Fibroblast of villous mesenchyme (primary cell): ENCODE data around the gene RFNG. TPM values are rescaled to one million over a fixed set of nuclear protein-coding genes. Genes with fewer than 3 reads are reported as not detected.

ENCODE experiments used
- DNase-seq: peaks from one replicate; pipeline ENCODE4 v3.0.0-alpha.2; 2010; ENCODE audit warnings: low read depth
- H3K4me3 ChIP-seq: 2 replicates; pipeline ENCODE4 v1.5.1; 2011; ENCODE audit warnings: low read depth, mild to moderate bottlenecking, low read length
- total RNA-seq: library from RNA; depleted of rRNA; stranded (reverse); fragments of >200 nt; gene quantifications from 2 replicates; pipeline ENCODE4 v1.2.3, GENCODE V29; 2012
- TF ChIP-seq, protein P1 (sequence below): IDR thresholded peaks from 2 replicates; pipeline ENCODE4 v1.5.1; 2012; ENCODE audit warnings: low read depth, mild to moderate bottlenecking, low read length; ENCODE audit not compliant: insufficient read depth

The RFNG gene
- total RNA-seq, 1 donor, result 47.5 TPM

- no peak overlapping the region for H3K4me3 ChIP-seq
- DNase-seq, result no peak
- TF ChIP-seq, protein P1, sequence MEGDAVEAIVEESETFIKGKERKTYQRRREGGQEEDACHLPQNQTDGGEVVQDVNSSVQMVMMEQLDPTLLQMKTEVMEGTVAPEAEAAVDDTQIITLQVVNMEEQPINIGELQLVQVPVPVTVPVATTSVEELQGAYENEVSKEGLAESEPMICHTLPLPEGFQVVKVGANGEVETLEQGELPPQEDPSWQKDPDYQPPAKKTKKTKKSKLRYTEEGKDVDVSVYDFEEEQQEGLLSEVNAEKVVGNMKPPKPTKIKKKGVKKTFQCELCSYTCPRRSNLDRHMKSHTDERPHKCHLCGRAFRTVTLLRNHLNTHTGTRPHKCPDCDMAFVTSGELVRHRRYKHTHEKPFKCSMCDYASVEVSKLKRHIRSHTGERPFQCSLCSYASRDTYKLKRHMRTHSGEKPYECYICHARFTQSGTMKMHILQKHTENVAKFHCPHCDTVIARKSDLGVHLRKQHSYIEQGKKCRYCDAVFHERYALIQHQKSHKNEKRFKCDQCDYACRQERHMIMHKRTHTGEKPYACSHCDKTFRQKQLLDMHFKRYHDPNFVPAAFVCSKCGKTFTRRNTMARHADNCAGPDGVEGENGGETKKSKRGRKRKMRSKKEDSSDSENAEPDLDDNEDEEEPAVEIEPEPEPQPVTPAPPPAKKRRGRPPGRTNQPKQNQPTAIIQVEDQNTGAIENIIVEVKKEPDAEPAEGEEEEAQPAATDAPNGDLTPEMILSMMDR, result no peak
Measured at GRCh38 chr17:81998691-81999438, 52.7 kb downstream of the RFNG start.

- H3K4me3 ChIP-seq, result no peak overlapping the region
- DNase-seq, result no peak
- TF ChIP-seq, protein P1, result no peak
Measured at GRCh38 chr17:81998212-81998611, 53.4 kb downstream of the RFNG start.

Other genes with a start within 250 kb of the RFNG start
- gene GCGR, start 247.7 kb downstream of the RFNG start, total RNA-seq, result not detected in 2 replicates
- 55.7 and 96.6 TPM in 2 replicates for gene MCRIP1, start 218.5 kb downstream of the RFNG start, total RNA-seq
- not detected in 2 replicates for gene PPP1R27, start 216.8 kb downstream of the RFNG start, total RNA-seq
- 735 and 809 TPM in 2 replicates for gene P4HB, start 191.3 kb downstream of the RFNG start, total RNA-seq
- gene ARHGDIA, start 180.5 kb downstream of the RFNG start, total RNA-seq, result 106 and 181 TPM in 2 replicates
- 120 and 134 TPM in 2 replicates for gene ALYREF, start 160.2 kb downstream of the RFNG start, total RNA-seq
- 101 and 150 TPM in 2 replicates for gene ANAPC11, start 160.1 kb downstream of the RFNG start, total RNA-seq
- gene NPB, start 149.6 kb downstream of the RFNG start, total RNA-seq, result 0.43 and 0.64 TPM in 2 replicates
- 70.8 and 73.1 TPM in 2 replicates for gene PCYT2, start 140.4 kb downstream of the RFNG start, total RNA-seq
- gene SIRT7, start 133.6 kb downstream of the RFNG start, total RNA-seq, result 14.7 and 18.0 TPM in 2 replicates
- 20.0 and 23.3 TPM in 2 replicates for gene MAFG, start 124.1 kb downstream of the RFNG start, total RNA-seq
- 101 and 127 TPM in 2 replicates for gene PYCR1, start 114.5 kb downstream of the RFNG start, total RNA-seq
- not detected in 2 replicates for gene MYADML2, start 104.6 kb downstream of the RFNG start, total RNA-seq
- gene NOTUM, start 90.6 kb downstream of the RFNG start, total RNA-seq, result under 0.01 TPM in 1 of 2 replicates, not detected in the other
- gene ASPSCR1, start 74.2 kb downstream of the RFNG start, total RNA-seq, result 28.5 and 38.7 TPM in 2 replicates
- 30.7 and 33.2 TPM in 2 replicates for gene CENPX, start 28.9 kb downstream of the RFNG start, total RNA-seq
- 12.9 and 13.4 TPM in 2 replicates for gene LRRC45, start 28.5 kb downstream of the RFNG start, total RNA-seq
- 6.4 and 9.1 TPM in 2 replicates for gene RAC3, start 20.1 kb downstream of the RFNG start, total RNA-seq
- 40.6 and 51.9 TPM in 2 replicates for gene DCXR, start 14.1 kb downstream of the RFNG start, total RNA-seq
- 104 and 109 TPM in 2 replicates for gene GPS1, start 87 bp upstream of the RFNG start, total RNA-seq
- gene DUS1L, start 14.0 kb upstream of the RFNG start, total RNA-seq, result 56.1 and 64.4 TPM in 2 replicates
- 274 and 280 TPM in 2 replicates for gene FASN, start 46.4 kb upstream of the RFNG start, total RNA-seq
- gene CCDC57, start 161.0 kb upstream of the RFNG start, total RNA-seq, result 19.9 and 20.6 TPM in 2 replicates
- 131 and 174 TPM in 2 replicates for gene SLC16A3, start 177.2 kb upstream of the RFNG start, total RNA-seq
- 49.3 and 57.0 TPM in 2 replicates for gene CSNK1D, start 221.9 kb upstream of the RFNG start, total RNA-seq